GM21423 (cell line): Measurements from ENCODE around the gene SNRPD3.

Experiments
- ATAC-seq: cut with Tn5 transposase; IDR thresholded peaks from one replicate; pipeline ENCODE4 v1.9.1; 2021; ENCODE audit warnings: mild to moderate bottlenecking, moderate library complexity; ENCODE audit not compliant: unreplicated experiment

SNRPD3 gene

DNA sequence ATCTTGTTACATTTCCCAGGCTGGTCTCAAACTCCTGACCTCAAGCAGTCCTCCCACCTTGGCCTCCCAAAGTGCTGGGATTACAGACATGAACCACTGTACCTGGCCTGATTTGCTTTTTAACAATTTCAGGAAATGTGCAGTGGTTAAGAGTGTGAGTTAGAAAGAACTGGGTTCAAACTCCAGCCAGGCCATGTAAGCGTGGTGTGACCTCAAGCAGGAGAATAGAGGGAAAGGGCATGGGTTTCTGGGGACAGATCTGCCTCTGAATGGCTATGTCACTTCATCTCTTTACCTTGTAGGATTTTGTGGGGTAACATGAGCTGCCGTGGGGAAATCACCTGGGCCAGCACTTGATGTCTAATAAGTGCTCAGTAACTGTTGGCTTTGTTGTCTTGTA lies 9.3 kb downstream of the SNRPD3 start:
- ATAC-seq: no peak

DNA sequence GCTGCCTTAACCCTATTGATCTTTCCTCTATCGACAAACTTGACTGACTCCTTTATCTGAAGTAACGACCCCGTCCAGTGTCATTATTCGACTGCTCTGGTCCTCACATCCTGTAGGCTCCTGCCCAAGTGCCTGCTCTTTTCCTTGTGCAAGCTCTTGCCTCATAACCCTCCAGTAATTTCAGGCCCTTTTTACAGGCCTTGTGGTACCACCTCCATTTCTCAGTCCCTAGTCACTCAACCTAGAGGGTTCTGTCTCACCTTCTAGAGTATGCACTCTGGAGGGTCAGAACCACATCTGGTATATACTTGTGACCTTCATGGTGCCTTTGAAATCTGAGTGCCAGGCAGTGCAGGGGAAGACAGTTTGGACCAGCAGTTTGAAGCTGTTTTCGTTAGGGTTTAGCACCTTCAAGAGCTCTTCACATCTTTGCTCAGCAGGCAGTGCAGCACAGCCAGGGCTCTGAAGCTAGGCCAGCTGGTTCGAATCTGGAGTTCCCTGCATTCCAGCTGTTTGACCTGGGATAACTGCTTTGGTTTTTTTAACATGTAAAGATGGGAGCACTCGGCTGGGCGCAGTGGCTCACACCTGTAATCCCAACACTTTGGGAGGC lies 11.2 kb downstream of the SNRPD3 start:
- ATAC-seq: no peak

DNA sequence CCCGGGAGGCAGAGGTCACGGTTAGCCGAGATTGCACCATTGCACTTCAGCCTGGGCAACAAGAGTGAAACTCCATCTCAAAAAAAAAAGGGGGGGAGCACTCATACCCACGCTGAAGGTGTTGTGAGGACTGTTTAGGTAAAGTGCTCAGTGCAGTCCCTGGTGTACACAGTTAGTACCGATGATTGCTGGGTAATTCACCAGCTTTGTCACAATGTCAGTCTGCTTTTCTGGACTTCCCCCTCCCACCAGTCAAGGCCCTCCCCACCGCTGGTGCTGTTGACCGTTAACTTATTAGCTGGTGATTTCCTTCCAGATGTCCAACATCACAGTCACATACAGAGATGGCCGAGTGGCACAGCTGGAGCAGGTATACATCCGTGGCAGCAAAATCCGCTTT lies 11.9 kb downstream of the SNRPD3 start:
- no peak for ATAC-seq

DNA sequence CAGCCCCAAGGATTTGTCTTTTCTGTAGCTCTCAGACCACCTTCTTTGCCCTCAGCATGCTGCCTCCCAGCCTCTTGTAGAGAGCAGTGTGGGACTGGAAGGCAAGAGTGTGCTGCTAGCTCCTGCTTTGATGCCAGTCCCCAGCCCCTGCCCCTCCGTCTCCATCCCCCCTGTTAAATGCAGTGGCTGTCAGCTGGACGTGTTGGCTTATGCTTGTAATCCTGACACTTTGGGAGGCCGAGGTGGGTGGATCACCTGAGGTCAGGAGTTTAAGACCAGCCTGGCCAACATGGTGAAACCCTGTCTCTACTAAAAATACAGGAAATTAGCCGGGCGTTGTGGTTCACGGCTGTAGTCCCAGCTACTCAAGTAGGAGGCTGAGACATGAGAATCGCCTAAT lies 15.5 kb downstream of the SNRPD3 start:
- ATAC-seq: no peak

DNA sequence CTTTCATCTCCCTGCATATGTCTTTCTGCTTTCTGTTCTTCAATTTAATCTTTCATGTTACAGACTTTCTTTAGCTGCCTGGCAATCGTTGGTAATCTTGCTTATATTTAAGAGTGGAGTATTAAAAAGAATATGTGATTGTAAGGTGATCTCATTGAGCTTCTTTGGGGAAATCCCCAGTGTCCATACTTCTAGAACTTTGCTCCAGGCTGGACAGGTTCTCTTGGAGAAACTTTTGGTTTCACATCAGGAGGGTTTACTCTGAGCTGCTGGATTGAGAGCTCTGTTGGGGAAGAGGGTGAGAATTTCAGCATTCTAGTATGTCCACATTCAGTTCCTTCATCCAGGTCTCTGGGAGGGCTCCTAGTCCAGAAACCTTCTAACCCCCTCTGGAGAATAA lies 21.0 kb downstream of the SNRPD3 start:
- ATAC-seq: no peak

DNA sequence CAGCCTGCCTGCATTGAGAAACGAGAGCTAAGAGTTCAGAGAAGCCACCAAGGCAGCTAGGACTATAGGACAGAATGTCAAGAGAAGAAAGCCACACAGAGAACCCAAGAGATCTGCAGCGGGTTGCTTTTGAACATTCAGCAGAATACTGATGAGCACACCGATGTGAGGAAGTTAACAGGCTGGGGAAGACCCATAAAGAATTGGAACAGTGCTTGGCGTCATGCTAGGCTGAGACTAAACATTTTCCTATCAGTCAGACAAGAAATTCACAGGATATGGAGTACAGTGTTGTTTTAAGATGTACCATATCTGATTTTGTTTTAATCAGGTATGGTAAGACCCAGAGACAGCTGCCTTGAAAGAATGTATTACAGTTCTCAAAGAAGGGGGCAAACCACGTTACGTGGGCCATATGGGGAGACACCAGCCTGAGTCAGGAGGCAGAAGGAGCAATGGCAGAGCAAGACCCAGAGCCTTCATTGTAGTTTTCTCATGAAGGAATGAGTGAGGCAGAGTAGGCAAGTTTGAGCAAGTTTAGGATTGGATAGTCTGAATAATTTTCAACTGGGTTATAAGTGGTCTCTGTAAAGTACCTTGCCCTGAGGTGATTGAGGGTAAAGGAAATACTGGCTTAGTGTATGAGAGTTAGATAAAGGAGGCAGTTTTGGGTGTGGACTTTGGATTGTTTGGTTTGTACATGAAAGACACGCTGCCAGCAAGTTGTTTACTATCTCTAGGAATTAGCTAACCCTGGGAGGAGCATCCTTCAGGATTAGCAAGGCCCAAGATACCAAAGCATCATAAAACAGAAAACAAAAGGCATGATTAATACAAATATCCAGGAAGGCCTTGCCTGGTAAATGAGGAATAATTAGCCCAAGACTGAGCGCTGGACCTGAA lies 22.8 kb downstream of the SNRPD3 start:
- no peak for ATAC-seq

DNA sequence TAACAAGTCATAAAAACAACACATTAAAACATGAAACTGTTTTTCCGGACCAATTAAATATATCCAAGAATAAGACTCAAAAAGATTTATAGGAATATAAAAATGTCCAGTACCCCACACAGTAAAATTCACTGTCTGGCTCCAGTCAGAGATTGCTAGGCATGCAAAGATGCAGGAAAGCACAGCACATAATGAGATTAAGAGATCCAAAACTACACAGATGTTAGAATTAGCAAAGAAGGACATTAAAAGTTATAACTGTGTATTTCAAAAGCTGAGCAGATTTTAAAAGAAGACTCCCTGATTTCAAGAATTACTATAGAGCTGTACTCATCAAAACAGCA lies 23.4 kb downstream of the SNRPD3 start:
- ATAC-seq: no peak

DNA sequence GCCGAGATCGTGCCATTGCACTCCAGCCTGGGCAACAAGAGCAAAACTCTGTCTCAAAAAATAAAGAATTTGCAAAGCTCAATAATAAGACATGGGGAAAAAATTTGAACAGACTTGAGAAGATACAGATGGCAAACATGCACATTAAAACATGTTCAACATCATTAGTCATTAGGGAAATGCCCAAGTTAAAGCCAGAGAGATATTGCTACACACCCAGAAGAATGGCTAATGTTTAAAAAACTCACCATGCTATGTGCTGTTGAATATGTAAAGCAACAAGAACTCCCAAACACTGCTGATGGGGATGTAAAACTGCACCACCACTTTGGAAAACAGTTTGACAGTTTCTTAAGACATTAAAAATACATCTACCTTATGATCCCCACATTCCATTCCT lies 24.5 kb downstream of the SNRPD3 start:
- ATAC-seq: no peak

DNA sequence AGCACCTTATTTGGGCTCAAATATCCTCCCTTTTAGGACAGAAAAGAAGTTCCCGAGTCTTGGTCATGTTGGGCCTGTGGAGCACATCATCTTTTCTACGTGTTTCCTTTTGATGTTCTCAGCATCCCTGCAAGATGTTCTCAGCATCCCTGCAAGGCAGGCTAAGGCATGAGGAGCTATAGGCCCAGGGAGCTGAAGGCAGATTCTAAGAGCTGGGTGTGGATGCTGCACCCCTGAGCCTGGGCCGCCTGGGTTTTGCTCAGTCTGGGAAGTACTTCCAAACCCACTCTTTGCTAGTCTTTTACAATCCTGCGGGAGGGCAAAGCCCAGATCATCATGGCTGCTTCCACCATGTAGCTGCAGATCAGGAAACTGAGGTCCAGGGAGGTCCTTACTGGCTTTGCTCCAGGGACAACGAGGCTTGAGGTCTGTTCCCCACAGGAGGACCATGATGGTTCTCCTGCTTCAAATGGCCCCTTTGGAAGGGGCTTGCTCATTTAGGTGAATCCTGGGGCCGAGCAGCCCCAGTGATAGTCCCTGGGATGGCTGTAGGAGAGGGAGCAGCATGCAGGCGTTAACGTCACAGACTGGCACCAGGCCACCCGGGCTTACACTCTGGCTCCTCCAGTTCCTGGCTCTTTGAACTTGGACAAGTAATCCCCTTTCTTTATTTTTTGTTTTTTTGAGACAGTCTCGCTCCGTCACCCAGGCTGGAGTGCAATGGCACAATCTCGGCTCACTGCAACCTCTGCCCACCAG lies 26.4 kb downstream of the SNRPD3 start:
- no peak for ATAC-seq

DNA sequence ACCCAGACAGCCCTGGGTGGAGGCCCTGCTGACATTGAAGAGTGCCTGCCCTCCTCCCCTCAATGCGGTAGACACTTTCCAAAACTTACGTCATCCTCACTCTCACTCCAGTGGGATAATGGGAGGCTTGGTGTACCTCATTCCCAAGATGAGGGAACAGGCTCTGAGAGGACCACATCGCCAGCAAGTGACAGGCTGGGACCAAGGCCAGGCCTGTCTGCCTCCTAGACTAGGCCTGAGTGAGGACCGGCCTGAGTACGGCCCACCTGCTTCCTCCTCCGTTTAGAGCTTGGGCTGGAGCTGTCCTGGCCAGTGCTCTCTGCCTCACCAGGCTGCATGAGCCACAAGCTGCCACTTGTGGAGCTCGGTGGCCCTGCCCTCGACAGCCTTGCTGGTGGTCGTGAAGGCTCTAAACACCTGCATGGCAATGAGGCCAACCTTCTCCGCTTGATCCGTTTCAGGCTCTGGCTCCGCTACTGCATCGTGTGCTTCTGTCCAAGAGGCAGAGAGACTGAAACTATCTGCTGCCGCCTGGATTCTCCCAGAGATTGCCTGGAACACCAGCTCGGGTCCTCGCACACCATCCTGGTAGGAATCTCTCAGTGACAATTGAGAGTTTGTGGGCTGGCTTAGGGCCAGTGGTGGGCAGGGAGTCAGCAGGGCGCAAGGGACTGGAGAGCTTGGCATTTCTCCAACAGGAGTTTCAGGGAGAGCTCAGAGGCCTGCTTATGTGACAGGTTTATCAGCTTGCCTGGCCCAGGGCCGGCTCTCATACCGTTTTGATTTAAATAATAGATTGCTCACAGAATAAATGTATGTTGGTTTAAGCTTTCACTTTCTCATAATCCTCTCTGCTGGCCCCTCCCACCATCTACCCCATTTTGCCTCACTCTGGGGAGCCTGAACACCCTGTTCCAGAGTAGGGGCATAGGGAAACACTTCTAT lies 27.7 kb downstream of the SNRPD3 start:
- ATAC-seq: no peak

DNA sequence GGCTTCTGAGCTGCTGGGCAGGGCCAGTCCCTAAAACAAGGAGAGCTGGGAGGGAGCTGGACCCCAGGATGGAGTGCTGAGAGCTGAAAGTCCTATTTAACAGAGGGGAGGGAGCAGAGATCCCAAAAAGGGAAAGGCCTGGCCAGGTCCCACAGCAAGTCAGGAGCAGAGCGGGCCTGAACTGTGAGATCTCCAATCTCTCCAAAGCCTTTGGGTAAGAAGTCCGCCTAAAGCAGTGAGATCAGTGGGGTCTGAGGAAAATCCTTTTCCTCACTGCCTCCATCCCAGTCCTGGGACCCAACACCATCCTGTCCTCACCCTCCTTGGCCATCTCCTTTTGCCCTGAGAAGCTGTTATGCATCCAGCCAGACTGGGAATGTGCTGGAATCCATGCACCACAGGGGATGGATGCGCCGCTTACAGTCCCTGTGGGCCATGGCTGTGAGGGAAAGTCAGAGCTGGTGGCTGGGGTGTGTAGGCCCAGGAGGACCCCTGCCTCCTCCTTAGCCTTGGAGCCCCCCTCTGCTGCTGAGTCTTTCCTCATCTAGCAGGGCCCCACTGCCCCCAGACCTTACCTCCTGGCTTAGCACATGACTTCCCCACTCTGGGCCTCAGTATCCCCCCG lies 28.5 kb downstream of the SNRPD3 start:
- ATAC-seq: no peak

DNA sequence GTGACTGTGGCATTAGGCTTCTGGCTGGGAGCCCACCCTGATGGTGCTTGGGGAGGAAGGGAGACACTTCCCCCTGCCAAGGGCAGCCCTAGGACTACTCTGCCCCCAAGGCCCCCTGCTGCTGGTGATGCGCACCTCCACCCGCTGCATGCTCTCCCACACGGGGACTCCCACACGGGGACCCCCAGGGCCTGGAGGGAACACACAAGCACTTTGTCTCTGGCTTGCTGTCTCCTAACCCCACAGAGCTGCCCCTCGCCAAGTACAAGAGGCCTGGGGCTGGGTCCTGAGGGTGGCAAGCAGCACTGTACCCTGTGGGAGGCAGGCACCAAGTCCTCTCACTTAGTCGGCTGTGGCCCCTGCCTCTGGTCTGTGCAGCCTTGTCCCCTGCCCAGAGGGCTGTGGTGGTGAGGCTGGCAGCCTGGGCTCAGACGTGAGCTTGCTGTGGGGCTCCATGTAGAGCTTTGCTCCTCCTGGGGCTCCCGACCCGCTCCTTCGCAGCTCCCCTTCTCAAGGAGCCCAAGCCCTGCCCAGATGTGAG lies 29.1 kb downstream of the SNRPD3 start:
- ATAC-seq: no peak

DNA sequence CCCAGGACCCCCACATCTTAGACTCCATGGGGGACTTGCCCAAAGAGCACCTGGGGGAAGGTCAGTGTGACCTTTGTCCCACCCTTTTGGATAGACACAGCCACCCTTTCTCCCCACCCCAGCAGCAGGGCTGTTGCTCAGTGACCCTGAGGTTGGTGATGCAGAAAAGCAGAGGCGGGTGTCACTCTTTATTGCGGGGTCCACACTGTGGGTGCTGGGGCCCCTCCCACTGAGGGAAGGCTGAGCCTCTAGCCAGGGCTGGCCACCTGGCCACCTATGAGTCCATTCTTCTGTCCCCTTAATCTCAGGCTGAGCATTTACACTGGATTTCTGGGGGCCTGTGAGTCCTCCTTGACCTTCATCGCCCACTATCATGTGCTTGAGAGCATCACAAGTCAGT lies 29.7 kb downstream of the SNRPD3 start:
- no peak for ATAC-seq

DNA sequence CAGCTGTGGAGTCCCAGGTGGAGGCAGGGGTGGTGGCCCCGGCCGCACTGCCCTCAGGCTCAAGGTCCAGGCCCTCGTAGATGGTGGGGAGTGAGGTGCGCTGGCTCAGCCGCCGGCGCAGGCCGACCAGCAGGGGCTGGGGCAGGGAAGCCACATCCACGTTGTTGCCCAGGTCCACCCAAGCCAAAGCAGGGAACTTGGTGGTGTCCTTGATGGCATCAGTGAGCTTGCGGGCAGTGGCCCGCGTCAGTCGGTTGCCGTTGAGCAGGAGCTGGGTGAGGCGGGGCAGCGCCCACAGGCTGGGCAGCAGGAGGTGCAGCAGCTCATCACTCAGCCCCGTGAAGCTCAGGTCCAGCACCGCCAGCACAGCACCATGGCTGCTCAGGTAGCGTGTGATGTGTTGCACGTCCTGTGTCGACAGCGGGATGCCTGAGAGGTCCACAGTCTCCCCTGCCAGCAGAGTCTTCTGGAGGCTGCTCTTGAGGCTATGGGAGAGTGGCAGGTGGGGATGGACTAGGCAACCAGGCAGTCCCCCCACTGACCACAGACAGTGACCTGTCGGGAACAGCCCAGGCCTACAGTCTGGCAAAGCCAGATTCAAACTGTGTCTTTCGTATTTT lies 30.2 kb downstream of the SNRPD3 start:
- ATAC-seq: no peak

DNA sequence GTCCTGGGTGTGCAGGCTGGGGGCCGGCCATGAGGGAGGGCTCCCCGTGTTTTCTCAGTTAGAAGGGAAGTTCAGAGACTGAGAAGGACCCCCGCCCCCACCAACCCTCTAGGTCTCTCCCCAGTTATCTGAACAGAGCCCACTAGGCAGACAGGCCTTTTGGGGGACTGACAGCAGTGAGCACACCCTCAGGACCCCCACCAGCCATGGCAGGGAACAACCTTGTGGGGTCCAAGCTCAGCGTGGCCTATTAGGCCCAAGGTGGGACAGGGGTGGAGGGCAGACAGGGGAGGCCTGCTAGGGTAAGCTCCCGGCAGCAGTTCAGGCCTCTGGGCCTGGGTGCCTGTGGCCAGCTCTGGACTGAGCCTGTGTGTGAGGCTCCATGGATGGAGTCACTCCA lies 31.5 kb downstream of the SNRPD3 start:
- ATAC-seq: no peak

DNA sequence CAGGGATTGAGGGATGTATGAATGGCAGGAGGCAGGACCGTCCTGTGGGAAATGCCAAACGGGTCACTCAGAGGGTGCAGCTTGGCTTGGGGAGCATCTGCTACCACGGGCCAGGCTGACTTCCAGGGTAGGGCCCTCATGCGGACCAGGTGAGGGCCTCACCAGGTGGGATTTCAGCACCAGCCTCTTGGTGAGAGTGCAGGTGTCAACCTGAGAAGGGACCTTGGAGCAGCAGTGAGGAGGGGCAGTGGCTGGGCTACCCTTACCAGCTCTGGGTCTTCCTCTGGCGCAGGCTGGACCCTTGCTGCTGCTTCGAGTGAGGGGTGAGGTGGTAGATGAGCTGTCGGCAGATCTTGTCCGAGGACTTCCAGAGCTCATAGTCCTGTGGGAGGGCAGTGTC lies 32.1 kb downstream of the SNRPD3 start:
- no peak for ATAC-seq

DNA sequence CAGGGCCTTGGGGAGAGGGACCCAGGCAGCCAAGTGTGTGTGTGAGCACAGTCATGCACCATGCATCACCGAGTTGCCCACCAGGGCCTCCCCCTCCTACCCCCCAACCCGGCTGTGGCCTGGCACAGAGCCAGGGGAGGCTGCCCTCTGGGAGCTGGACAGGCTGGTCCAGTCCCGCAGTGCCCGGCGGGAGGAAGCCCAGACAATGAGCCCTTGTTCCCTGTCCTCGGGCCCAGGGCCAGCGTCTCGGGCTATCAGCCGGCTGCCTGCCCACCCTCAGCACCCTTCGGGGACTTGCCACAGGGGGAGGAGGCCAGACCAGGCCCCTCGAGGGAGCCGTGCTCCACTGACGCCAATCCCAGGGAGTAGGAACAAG lies 32.6 kb downstream of the SNRPD3 start:
- ATAC-seq: no peak

DNA sequence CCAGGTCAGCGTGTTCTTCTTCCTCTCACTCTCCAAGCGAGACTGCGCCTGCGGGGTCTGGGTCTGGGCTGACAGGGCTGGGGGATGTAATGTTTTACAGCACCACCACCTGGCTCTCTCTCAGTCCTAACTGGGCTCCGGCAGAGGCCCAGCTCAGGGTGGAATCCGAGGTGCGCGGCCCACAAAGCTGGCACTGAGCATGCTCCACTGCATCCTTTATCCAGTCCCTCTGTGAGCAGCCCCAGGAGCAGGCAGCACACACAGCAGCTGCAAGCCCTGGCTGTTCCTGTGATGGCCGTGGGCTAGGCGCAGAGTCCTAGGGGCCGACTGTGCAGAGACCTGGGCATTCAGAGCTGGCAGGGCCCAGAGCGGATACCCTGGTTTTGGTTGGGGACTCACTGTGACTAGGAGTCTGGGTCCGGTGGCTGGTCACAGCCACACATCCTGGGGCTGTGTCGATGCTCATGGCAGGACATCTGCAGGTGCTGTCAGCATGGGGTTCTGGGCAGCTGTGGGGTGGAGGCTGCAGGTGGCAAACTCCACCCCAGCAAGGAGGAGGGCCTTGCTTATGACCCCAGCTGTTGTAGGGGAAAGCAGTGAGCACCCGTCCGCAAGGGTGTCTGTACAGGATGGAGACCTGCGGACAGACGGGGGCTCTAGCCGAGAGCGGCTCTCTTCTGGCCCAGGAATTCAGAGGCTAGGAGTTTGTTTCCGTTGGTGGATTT lies 33.1 kb downstream of the SNRPD3 start:
- no peak for ATAC-seq

DNA sequence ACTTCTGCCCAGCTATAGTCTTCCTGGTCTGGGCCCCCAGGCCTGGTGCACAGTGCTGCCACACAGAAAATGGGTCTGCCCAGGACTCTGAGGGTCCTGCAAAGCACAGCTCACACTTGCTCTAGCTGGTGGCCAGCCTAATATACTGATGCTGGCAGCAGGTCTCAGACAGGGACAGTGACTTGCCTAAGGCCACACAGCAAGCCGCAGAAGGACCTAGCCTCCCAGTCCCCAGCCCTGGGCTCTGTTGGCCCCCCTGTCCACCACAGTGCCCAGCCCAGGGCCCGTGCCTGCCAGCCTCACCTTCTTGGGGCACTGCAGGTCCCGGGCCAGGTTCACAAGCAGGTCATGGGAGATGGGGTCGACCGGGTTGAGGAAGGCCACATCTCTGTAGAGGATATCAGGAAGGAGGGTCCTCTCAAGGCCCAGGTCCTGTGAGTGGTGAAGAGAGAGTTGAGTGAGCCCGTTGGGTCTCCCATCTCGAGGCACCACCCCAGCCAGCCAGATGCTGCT lies 33.8 kb downstream of the SNRPD3 start:
- ATAC-seq: no peak
